HepG2 (cell line): ENCODE measurements around the gene ARF6. TPM values are rescaled to one million over a fixed set of nuclear protein-coding genes. Genes with fewer than 3 reads are reported as not detected.

Source experiments
- ATM ChIP-seq: fragments of 450-650 bp; IDR thresholded peaks from 2 replicates; pipeline ENCODE4 v1.7.1; 2017; ENCODE audit warnings: mild to moderate bottlenecking, borderline replicate concordance
- BRCA1 ChIP-seq: sonication (generic); formaldehyde crosslinking; IDR thresholded peaks from 2 replicates; pipeline ENCODE4 v1.4.0; 2020; ENCODE audit warnings: missing genetic modification reagents
- FOXA3 ChIP-seq: IDR thresholded peaks from 2 replicates; pipeline ENCODE4 v1.6.1; 2016; ENCODE audit warnings: missing genetic modification reagents, missing compliant biosample characterization
- FOXO4 ChIP-seq: sonication (generic); formaldehyde crosslinking; conservative IDR thresholded peaks from 2 replicates; pipeline ENCODE4 v1.8.1; 2023; ENCODE audit warnings: missing genetic modification reagents
- HDAC1 ChIP-seq: sonication (generic); formaldehyde crosslinking; IDR thresholded peaks from 2 replicates; pipeline ENCODE4 v1.5.1; 2020; ENCODE audit warnings: mild to moderate bottlenecking, missing genetic modification reagents
- HES4 ChIP-seq: sonication (generic); formaldehyde crosslinking; IDR thresholded peaks from 2 replicates; pipeline ENCODE4 v1.9.0; 2021; ENCODE audit warnings: mild to moderate bottlenecking, missing genetic modification reagents, borderline replicate concordance
- HNRNPK ChIP-seq: fragments of 200-400 bp; formaldehyde crosslinking; IDR thresholded peaks from 2 replicates; pipeline ENCODE4 v1.6.1; 2018; ENCODE audit warnings: low read length, low read depth, moderate library complexity, mild to moderate bottlenecking; ENCODE audit not compliant: poor library complexity, severe bottlenecking
- HNRNPL ChIP-seq: fragments of 200-400 bp; formaldehyde crosslinking; IDR thresholded peaks from 2 replicates; pipeline ENCODE4 v1.6.1; 2017; ENCODE audit warnings: mild to moderate bottlenecking, low read depth, low read length
- HOXA3 ChIP-seq: sonication (generic); formaldehyde crosslinking; IDR thresholded peaks from 2 replicates; pipeline ENCODE4 v1.5.0; 2020; ENCODE audit warnings: missing genetic modification reagents
- IRF9 ChIP-seq: sonication (generic); formaldehyde crosslinking; IDR thresholded peaks from 2 replicates; pipeline ENCODE4 v1.8.0; 2022; ENCODE audit warnings: missing genetic modification reagents, mild to moderate bottlenecking, borderline replicate concordance
- JUN ChIP-seq: sonication (generic); formaldehyde crosslinking; IDR thresholded peaks from 2 replicates; pipeline ENCODE4 v1.4.0; 2020; ENCODE audit warnings: mild to moderate bottlenecking, missing genetic modification reagents
- JUNB ChIP-seq: sonication (generic); formaldehyde crosslinking; IDR thresholded peaks from 2 replicates; pipeline ENCODE4 v1.8.0; 2022; ENCODE audit warnings: missing genetic modification reagents, mild to moderate bottlenecking, borderline replicate concordance
- KDM3A ChIP-seq: IDR thresholded peaks from 2 replicates; pipeline ENCODE4 v1.6.1; 2018; ENCODE audit warnings: low read depth, missing compliant biosample characterization
- NFKBIZ ChIP-seq: IDR thresholded peaks from 2 replicates; pipeline ENCODE4 v1.6.1; 2018; ENCODE audit warnings: missing genetic modification reagents, missing compliant biosample characterization
- PAXIP1 ChIP-seq: sonication (generic); formaldehyde crosslinking; conservative IDR thresholded peaks from 2 replicates; pipeline ENCODE4 v1.4.0; 2020; ENCODE audit warnings: mild to moderate bottlenecking, missing genetic modification reagents, moderate library complexity
- REPIN1 ChIP-seq: sonication (generic); formaldehyde crosslinking; IDR thresholded peaks from 2 replicates; pipeline ENCODE4 v1.8.0; 2022; ENCODE audit warnings: missing genetic modification reagents, low read depth, mild to moderate bottlenecking, borderline replicate concordance
- SMARCE1 ChIP-seq: fragments of 450-650 bp; IDR thresholded peaks from 2 replicates; pipeline ENCODE4 v1.6.1; 2017; ENCODE audit warnings: borderline replicate concordance
- TERF1 ChIP-seq: sonication (generic); formaldehyde crosslinking; IDR thresholded peaks from 2 replicates; pipeline ENCODE4 v1.8.0; 2022; ENCODE audit warnings: mild to moderate bottlenecking, missing genetic modification reagents, moderate library complexity
- ZNF18 ChIP-seq: sonication (generic); formaldehyde crosslinking; IDR thresholded peaks from 2 replicates; pipeline ENCODE4 v1.8.0; 2022; ENCODE audit warnings: mild to moderate bottlenecking, missing genetic modification reagents; ENCODE audit not compliant: insufficient replicate concordance
- ZNF34 ChIP-seq: sonication (generic); formaldehyde crosslinking; IDR thresholded peaks from 2 replicates; pipeline ENCODE4 v1.4.0; 2020; ENCODE audit warnings: mild to moderate bottlenecking, missing genetic modification reagents, borderline replicate concordance
- ZNF713 ChIP-seq: sonication (generic); formaldehyde crosslinking; IDR thresholded peaks from 2 replicates; pipeline ENCODE4 v1.4.0; 2020; ENCODE audit warnings: mild to moderate bottlenecking, missing genetic modification reagents
- ZNF816 ChIP-seq: sonication (generic); formaldehyde crosslinking; IDR thresholded peaks from 2 replicates; pipeline ENCODE4 v1.8.0; 2022; ENCODE audit warnings: missing genetic modification reagents, mild to moderate bottlenecking, borderline replicate concordance
- ZNF850 ChIP-seq: sonication (generic); formaldehyde crosslinking; conservative IDR thresholded peaks from 2 replicates; pipeline ENCODE4 v1.9.0; 2021; ENCODE audit warnings: mild to moderate bottlenecking, missing genetic modification reagents
- polyA plus RNA-seq, 8 experiments: library from polyadenylated mRNA; depleted of rRNA in 3 of 8; stranded (reverse) in 7 of 8; unstranded in 1 of 8; fragments of >200 nt; fragmentation: Illumina TruSeq in 4 of 8; extraction: Trizol in 4 of 8; gene quantifications; 2 replicates each; pipeline versions ENCODE4 v1.2.1 to v1.2.3, GENCODE V29; 2011 to 2016; ENCODE audit warnings: low read depth in 4 of 8, missing spikeins in 1 of 8, mixed read lengths in 1 of 8; ENCODE audit not compliant: insufficient read depth in 1 of 8
- total RNA-seq, 5 experiments: library from RNA; depleted of rRNA; stranded (reverse); fragments of >200 nt; fragmentation: Illumina TruSeq; extraction: Trizol; gene quantifications; 2 replicates each; pipeline ENCODE4 v1.2.3, GENCODE V29; 2016; ENCODE audit warnings: low read depth in 1 of 5

The ARF6 gene
- total and polyA plus RNA-seq, 2 of the 13 experiments (the other 11 are each of a cell fraction or from before 2014, with no cell fraction given): 12.7 to 31.9 TPM

- TF ChIP-seq HNRNPL (no peak), IRF9 (no peak), ZNF18 (CRISPR knock-in tag) (no peak), ATM (no peak), TERF1 (CRISPR knock-in tag) (no peak), HES4 (CRISPR knock-in tag) (no peak), PAXIP1 (CRISPR knock-in tag) (peak; percentile 53), ZNF816 (CRISPR knock-in tag) (no peak), BRCA1 (no peak), HDAC1 (0 out of 2 replicates have a peak, but pooled peaks have one; percentile 33), ZNF34 (CRISPR knock-in tag) (no peak), ZNF713 (CRISPR knock-in tag) (no peak), ZNF850 (CRISPR knock-in tag) (no peak), JUNB (no peak), JUN (CRISPR knock-in tag) (no peak), HNRNPK (no peak), NFKBIZ (CRISPR knock-in tag) (no peak), HOXA3 (CRISPR knock-in tag) (peak; percentile 24; the same call in 1 of the 2 replicates), FOXO4 (CRISPR knock-in tag) (no peak), KDM3A (no peak), REPIN1 (CRISPR knock-in tag) (0 out of 2 replicates have a peak, but pooled peaks have one; percentile 20), SMARCE1 (no peak), FOXA3 (CRISPR knock-in tag) (peak; percentile 45; the same call in 1 of the 2 replicates)
These were observed 42.6 kb downstream of the ARF6 start (continued) for GRCh38 chr14:49935526-49935925.
